Heart left ventricle (tissue), 16 donors: ENCODE data around the gene POLD4. TPM values are rescaled to one million over a fixed set of nuclear protein-coding genes. Genes with fewer than 3 reads are reported as not detected.
"Not testable (repeated sequence)": the region's sequence is repeated elsewhere in the genome, so short reads cannot be mapped to it uniquely, and the experiment has no call there.

Experiments
- ATAC-seq, 4 donors: fragments of 200-7000 bp; cut with Tn5 transposase; one replicate each; pipeline ENCODE4 v1.9.1; 2020 to 2022; ENCODE audit warnings: moderate library complexity in 4 of 4, mild to moderate bottlenecking in 3 of 4, moderate number of reproducible peaks in 1 of 4
- DNase-seq, 5 donors: peaks; one replicate each; pipeline ENCODE4 v3.0.0-alpha.2; 2020
- H3K27ac ChIP-seq, 12 donors: fragments of 200-600 bp; sonication (generic) in 4 of 12; one replicate each; pipeline versions ENCODE4 v1.5.0 to v1.8.0; 2016 to 2022; ENCODE audit warnings: mild to moderate bottlenecking in 2 of 12
- H3K27me3 ChIP-seq, 9 donors: fragments of 200-600 bp; sonication (generic) in 2 of 9; one replicate each; pipeline versions ENCODE4 v1.5.1 to v1.8.0; 2016 to 2022; ENCODE audit warnings: mild to moderate bottlenecking in 3 of 9
- H3K36me3 ChIP-seq, 9 donors: fragments of 200-600 bp; sonication (generic) in 2 of 9; one replicate each; pipeline versions ENCODE4 v1.5.0 to v1.8.0; 2018 to 2022; ENCODE audit warnings: mild to moderate bottlenecking in 2 of 9
- H3K4me1 ChIP-seq, 12 donors: fragments of 200-600 bp; sonication (generic) in 4 of 12; one replicate each; pipeline versions ENCODE4 v1.5.0 to v1.8.0; 2016 to 2022; ENCODE audit warnings: mild to moderate bottlenecking in 3 of 12
- H3K4me3 ChIP-seq, 12 donors: fragments of 200-600 bp; sonication (generic) in 4 of 12; one replicate each; pipeline versions ENCODE4 v1.5.0 to v1.8.0; 2017 to 2022; ENCODE audit warnings: mild to moderate bottlenecking in 9 of 12, moderate library complexity in 4 of 12
- H3K9me3 ChIP-seq, 12 donors: fragments of 200-600 bp; sonication (generic) in 4 of 12; one replicate each; pipeline versions ENCODE4 v1.5.0 to v1.8.0; 2016 to 2022; ENCODE audit warnings: mild to moderate bottlenecking in 1 of 12
- CTCF ChIP-seq, 12 donors: fragments of 200-600 bp; sonication (generic) in 4 of 12; IDR thresholded peaks; one replicate each; pipeline versions ENCODE4 v1.5.0 to v1.8.0; 2018 to 2022; ENCODE audit warnings: antibody characterized with exemption in 12 of 12, mild to moderate bottlenecking in 5 of 12
- POLR2A ChIP-seq, 2 donors: fragments of 450-650 bp; IDR thresholded peaks; one replicate each; pipeline ENCODE4 v1.6.1; 2017; ENCODE audit warnings: antibody characterized with exemption in 2 of 2, mild to moderate bottlenecking in 2 of 2, moderate library complexity in 2 of 2
- WGBS, 4 donors: extraction: QIAGEN DNeasy Blood & Tissue Kit in 2 of 4; methylation state at CpG; one replicate each; pipeline versions ENCODE4 v1.1.5 to v1.1.7; 2013 to 2018; 5-methylcytosine and 5-hydroxymethylcytosine counted together
- intact Hi-C, 10 donors: fragments of 100-400 bp; cut with DNase I; formaldehyde crosslinking; loops; one replicate each; pipeline versions ENCODE4 v1.11.1 to v1.14.2; 2022
- polyA plus RNA-seq, 2 donors: library from polyadenylated mRNA; stranded (reverse); fragments of 200-250 nt; gene quantifications; one replicate each; pipeline ENCODE4 v1.2.3, GENCODE V29; 2013
- total RNA-seq, 9 donors: library from RNA; depleted of rRNA in 2 of 9; stranded (reverse); fragments of >200 nt in 2 of 9; fragmentation: NEBNext Ultra II Directional in 3 of 9; extraction: Animal tissue kit (Norgen Biotek cat#: 25700) in 3 of 9; gene quantifications; one replicate each; pipeline versions ENCODE4 v1.1.0 to v1.2.4, GENCODE V29; 2016 to 2023
- donor health status: ischemic (EF 13 %, LVEDD 7.1; RV severe dilation, severe dysfunction).
- donor health status: healthy with polysubstance abuse.
- donor health status: DM: no; HTN: yes; CAD: no.
- donor health status: DM: no; HTN: no; CAD: no.
- donor health status: ischemic (EF 25% LVEDD 6.9; RV normal size, moderate dysfunction).
- donor health status: ischemic (EF 25% LVEDD 5.7; RV mildly dilated, moderate dysfunction).
- donor health status: healthy.
- donor health status: DM: yes; HTN: yes; CAD: no.
- donor health status: ischemic (EF 35%, LVEDD 5.7; RV mildly dilated, moderate dysfunction).
- donor health status: nonischemic (EF 11% LVEDD 7.7; RV severe dilation, severe dysfunction).
- donor health status: DM: yes; HTN: yes; CAD: no.
- donor health status: PGD.
- donor health status: ischemic (EF 29% LVEDD 5.4; RV normal size, mild dysfunction).
- donor health status: nonischemic (EF 23%, LVEDD 6.1; RV moderate dilation, normal function).

POLD4 gene
- total and polyA plus RNA-seq, 11 donors, result 36.0 to 164 (median 59.1) TPM

DNA sequence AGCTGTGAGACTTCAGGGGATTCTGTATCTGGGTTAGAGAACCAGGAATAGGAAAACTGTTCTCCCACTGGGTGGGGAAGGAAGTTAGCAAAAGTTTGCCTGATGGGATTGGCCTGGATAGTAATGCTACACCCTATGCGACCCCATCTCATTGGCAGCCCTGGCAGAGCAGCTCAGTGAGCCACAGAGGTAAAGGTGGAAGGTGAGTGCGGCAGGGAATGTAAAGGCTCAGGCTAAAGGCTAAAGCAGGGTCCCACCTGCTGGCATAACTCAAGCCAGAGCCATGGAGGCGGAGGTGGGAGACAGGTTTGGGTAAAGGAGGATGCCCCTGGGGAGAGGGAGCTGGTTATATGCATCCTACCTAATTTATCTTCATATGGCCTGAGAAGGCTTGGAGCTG, 31.3 kb downstream of the POLD4 start:
- ATAC-seq, result no peak
- intact Hi-C loops, result no loop called here
- Histone ChIP-seq H3K4me1 (peaks cover 0 to 15% (median 8%) of the 10 kb centered on the region in 12 donors), H3K4me3 (no peak overlapping the region), H3K9me3 (no peaks in the 10 kb centered on the region), H3K27ac (no peak overlapping the region), H3K36me3 (peaks cover 0 to 5% (median 0%) of the 10 kb centered on the region in 9 donors), H3K27me3 (no peaks in the 10 kb centered on the region)
- no peak for DNase-seq
- WGBS, 4 donors, result 90 to 96% (median 93%) methylated on average over 3 of the region's 3 CpGs
- TF ChIP-seq CTCF (IDR thresholded peaks at IDR 0.05) (no peak), POLR2A (IDR thresholded peaks at IDR 0.05) (no peak)

DNA sequence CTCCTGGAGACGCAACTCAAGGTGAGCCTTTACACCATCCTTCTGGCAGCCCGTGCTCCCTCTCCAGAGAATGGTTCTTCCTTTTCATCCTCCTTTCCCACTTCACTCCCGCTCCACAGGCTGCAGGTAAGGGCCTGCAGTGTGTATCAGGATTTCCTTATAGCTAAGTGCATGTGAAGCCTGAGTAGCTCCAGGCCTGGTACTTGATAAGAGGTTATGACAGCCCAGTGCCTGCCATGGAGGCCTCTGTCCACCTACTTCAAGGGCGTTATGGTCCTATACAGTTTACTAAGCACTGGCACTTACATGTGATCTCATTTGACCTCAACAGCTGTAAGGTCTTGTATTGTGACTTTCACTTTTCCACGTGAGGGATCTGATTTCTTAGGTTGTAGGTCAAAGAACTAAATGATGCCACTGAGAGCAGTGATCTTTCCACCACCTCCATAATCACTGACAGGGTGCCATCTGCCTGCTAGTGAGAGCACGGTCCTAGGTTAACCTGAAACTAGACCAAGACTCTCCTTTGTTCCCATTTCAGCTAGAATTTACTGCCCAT, 32.0 kb downstream of the POLD4 start:
- Histone ChIP-seq H3K27ac (no peak overlapping the region), H3K36me3 (peaks cover 0 to 5% (median 0%) of the 10 kb centered on the region in 9 donors), H3K4me3 (no peak overlapping the region), H3K27me3 (no peaks in the 10 kb centered on the region), H3K4me1 (peaks cover 0 to 21% (median 11%) of the 10 kb centered on the region in 12 donors), H3K9me3 (no peaks in the 10 kb centered on the region)
- 81 to 87% (median 83%) methylated on average over 6 of the region's 6 CpGs for WGBS, 4 donors
- no peak for DNase-seq
- TF ChIP-seq CTCF (IDR thresholded peaks at IDR 0.05), result no peak
- TF ChIP-seq POLR2A (IDR thresholded peaks at IDR 0.05), result no peak
- intact Hi-C loops, result no loop called here
- ATAC-seq, result no peak

DNA sequence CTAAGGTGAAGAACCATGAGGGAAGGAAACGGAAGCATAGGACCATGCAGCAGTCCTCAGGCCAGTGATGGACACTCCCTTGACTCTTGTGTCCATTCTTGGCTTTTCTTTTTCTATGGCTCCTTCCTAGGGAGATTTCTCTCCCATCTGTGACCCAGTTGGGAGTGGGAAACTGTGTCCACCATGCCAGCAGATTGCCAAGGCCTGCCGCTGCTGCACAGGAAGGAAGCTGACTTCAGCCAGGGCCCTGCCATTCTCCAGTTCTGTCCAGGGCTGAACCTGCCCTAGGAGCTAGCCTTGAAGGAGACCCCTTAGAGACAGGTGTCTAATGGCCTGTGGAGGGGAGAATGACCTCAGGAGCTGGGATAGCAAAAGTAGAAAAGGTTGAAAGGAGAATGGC, 32.7 kb downstream of the POLD4 start:
- intact Hi-C loops, result no loop called here
- TF ChIP-seq CTCF (IDR thresholded peaks at IDR 0.05) (no peak), POLR2A (IDR thresholded peaks at IDR 0.05) (no peak)
- DNase-seq (no peak), ATAC-seq (no peak)
- Histone ChIP-seq H3K4me3 (no peak overlapping the region), H3K9me3 (no peaks in the 10 kb centered on the region), H3K36me3 (peaks cover 0 to 5% (median 0%) of the 10 kb centered on the region in 9 donors), H3K4me1 (peaks cover 0 to 22% (median 12%) of the 10 kb centered on the region in 12 donors), H3K27me3 (no peaks in the 10 kb centered on the region), H3K27ac (no peak overlapping the region)
- WGBS, 4 donors, result 88 to 94% (median 89%) methylated on average over 2 of the region's 2 CpGs

DNA sequence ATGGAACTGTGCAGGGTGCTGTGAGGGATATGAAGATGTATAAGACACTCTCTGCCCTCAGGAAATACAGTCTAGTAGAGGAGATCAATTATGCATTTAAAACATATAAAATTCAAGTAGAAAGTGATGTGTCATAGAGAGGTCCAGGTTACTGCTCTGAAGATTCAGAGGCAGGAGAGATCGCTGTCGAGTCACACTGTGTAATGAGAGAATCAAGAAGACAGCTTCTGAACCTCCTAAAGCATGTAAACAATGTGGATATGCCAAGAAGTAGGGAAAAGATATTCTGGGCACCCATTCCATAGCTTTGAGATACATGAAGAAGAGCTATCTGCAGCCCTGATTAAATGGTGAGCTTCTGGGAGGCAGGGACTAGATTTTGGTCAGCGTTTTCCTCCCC, 33.3 kb downstream of the POLD4 start:
- Histone ChIP-seq H3K36me3 (peaks cover 0 to 5% (median 0%) of the 10 kb centered on the region in 9 donors), H3K27me3 (no peaks in the 10 kb centered on the region), H3K4me3 (no peak overlapping the region), H3K9me3 (no peaks in the 10 kb centered on the region), H3K4me1 (peaks cover 0 to 22% (median 12%) of the 10 kb centered on the region in 12 donors), H3K27ac (no peak overlapping the region)
- DNase-seq, result no peak
- TF ChIP-seq CTCF (IDR thresholded peaks at IDR 0.05) (no peak), POLR2A (IDR thresholded peaks at IDR 0.05) (no peak)
- whole genome bisulfite sequencing, 4 donors, result 84 to 90% (median 87%) methylated on average over 3 of the region's 3 CpGs
- intact Hi-C loops, result no loop called here
- ATAC-seq, result no peak

DNA sequence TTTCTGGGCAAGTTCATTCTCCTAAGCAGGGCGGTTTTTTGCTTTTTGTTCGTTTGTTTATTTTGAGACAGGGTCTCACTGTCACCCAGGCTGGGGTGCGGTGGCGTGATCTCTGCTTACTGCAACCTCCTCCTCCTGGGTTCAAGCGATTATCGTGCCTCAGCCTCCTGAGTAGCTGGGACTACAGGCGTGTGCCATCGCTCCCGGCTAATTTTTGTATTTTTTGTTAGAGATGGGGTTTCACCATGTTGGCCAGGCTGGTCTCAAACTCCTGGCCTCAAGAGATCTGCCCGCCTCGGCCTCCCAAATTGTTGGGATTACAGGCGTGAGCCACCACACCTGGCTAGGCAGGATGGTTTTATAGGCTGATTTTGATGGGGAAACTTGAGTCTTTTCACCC, 34.5 kb downstream of the POLD4 start:
- peaks cover 0 to 22% (median 12%) of the 10 kb centered on the region in 12 donors for H3K4me1 ChIP-seq
- H3K36me3 ChIP-seq, DNase-seq, ATAC-seq, H3K27ac ChIP-seq, H3K27me3 ChIP-seq, H3K9me3 ChIP-seq: not testable (repeated sequence)
- intact Hi-C loops, result loop anchor here in 5 of 10 donors (2.0 to 10.0 kb wide), 3 partner anchors 234 to 238 kb away; no protein-coding TSS in a partner anchor
- H3K4me3 ChIP-seq, result peak overlapping the region in 6 of 12 donors; percentile 69 to 93 (median 88)
- 92 to 94% (median 94%) methylated on average over 12 of the region's 12 CpGs for WGBS, 4 donors
